ENCODE data around the gene CYP4X1.
"Not testable (repeated sequence)": the region's sequence is repeated elsewhere in the genome, so short reads cannot be mapped to it uniquely, and the experiment has no call there.

Gene CYP4X1

DNA sequence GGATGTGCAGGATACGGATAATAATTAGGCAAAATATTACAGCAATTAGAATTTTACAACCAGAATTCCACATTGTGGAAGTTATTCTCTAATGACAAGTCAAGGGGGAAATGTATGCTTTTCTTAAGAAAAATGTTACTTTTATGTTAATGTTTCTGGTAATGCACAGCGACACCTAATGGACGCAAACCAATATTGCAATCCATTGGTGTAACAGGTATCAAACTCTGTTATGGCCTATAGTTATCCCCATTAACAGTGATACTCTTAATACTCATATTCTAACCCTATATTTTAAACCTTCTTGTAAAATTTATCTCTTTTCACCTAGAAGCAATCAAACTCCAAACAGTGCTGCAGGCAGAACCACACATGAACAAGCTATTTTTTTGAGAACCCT is 65.9 kb downstream of the CYP4X1 start:
- DNase-seq (ENCODE audit: low spot score): not testable (repeated sequence)

DNA sequence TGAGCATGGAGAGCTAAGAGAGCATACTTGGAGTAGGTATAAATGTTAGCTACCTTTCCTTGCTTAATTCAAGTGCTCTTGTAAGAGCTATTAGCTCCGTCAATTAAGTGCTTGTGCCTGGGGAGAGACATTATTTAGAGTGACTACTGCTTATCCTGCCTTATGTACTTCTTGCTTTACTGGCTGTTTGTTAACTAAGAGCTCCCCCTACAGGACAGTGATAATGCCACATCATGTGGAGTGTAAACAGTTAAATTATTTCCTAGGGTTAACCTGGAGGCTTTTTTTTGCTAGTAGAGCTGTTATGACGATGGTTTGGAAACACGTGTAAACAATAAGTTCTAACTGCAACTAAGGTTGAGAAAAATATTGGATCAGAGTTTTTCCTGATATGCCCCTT is 68.0 kb downstream of the CYP4X1 start:
- DNase-seq (ENCODE audit: low spot score): not testable (repeated sequence)
